NCI-H345 treated with DMSO at 0.1 percent for 48 hours (cell line): ENCODE data around the gene ABCB8.
"Not testable (repeated sequence)": the region's sequence is repeated elsewhere in the genome, so short reads cannot be mapped to it uniquely, and the experiment has no call there.

Experiments
- DNase-seq: peaks from one replicate; lab custom pipeline; 2025; ENCODE audit not compliant: unreplicated experiment; lab: John Stamatoyannopoulos, UW

The ABCB8 gene

DNA sequence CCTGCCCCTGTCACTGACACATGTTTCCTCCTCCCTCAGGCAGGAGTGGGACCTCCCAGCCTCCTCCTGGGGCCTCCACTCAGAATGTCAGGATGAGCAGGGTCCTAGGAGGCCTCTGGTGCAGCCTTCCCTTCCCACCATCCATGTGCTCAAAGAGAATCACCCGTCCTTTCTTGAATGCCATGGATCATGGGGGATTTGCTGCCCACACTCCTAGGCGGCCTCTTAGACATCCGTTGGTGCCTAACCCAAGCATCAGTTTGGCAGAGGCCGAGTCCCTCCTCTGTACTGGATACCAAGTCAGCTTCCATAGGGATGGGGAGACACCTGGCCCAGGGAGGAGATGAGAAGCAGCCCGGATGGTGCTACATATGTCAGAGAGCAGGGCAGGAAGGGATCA lies 30.4 kb upstream of the ABCB8 start:
- no peak for DNase-seq

GRCh38 chr7:150998341-150998740 lies 29.9 kb upstream of the ABCB8 start:
- DNase-seq = no peak

- no peak for DNase-seq
Observed at GRCh38 chr7:150999001-150999400, 29.2 kb upstream of the ABCB8 start.

DNA sequence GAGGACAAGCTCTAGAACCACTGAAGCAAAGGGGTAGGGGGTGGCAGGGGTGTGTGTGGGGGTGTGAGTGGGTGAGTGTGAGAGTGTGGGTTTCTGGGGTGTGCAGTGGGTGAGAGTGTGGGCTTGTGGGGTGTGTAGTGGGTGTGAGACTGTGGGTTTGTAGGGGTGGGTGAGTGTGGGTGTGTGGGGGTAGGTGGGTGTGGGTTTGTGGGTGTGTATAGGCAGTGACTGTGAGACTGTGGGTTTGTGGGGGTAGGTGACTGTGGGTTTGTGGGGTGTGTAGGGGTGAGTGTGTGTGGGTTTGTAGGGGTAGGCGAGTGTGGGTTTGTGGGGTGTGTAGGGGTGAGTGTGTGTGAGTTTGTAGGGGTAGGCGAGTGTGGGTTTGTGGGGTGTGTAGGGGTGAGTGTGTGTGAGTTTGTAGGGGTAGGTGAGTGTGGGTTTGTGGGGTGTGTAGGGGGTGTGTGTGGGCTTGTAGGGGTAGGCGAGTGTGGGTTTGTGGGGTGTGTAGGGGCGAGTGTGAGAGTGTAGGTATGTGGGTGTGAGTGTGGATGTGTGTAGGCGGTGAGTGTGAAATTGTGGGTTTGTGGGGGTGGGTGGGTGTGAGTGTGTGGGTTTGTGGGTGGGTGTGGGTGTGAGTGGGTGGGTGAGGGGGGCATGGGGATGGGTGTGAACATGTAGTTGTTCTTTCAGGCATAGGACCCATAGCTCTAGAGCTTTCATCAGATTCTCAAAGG lies 28.6 kb upstream of the ABCB8 start:
- no peak for DNase-seq

- no peak for DNase-seq
Observed at GRCh38 chr7:151000897-151001495, 27.3 kb upstream of the ABCB8 start.

DNA sequence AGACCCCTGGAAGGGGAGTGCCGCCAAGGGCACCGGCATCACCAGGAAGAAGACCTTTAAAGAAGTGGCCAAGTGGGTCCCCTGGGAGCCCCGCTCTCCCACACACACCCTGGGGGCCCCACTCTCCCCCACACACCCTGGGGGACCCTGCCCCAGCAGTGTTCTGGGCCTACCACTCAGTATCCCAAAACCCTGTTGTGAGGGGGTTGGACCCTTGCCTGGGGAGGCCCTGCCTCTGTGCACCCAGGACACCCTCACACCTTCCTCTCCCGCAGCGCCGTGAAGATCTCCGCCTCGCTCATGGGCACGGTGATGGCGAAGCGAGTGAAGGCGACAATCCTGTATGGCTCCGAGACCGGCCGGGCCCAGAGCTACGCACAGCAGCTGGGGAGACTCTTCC lies 26.7 kb upstream of the ABCB8 start:
- no peak for DNase-seq

DNA sequence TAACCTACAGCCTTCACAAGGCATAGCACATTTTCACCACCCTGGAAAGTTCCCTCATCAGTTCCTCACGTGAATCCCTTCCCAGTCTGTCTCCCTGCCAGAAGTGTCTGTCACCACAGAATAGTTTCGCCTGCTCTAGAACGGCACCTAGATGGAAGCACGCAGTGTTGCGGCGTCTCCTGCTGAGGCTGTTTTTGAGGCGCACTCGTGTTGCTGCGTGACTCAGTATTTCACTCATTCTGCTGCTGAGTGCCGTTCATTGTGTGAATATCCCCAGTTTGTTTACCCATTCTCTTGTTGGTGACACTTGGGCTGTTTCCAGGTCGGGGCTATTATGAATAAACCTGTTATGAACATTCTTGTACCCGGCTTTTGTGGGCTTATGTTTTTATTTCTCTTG lies 24.7 kb upstream of the ABCB8 start:
- peak; percentile 59 for DNase-seq

- no peak for DNase-seq
Observed at GRCh38 chr7:151005566-151005965, 22.7 kb upstream of the ABCB8 start.

- no peak for DNase-seq
Observed at GRCh38 chr7:151006590-151007300, 21.5 kb upstream of the ABCB8 start.

- no peak for DNase-seq
Observed at GRCh38 chr7:151007469-151007898, 20.8 kb upstream of the ABCB8 start.

DNA sequence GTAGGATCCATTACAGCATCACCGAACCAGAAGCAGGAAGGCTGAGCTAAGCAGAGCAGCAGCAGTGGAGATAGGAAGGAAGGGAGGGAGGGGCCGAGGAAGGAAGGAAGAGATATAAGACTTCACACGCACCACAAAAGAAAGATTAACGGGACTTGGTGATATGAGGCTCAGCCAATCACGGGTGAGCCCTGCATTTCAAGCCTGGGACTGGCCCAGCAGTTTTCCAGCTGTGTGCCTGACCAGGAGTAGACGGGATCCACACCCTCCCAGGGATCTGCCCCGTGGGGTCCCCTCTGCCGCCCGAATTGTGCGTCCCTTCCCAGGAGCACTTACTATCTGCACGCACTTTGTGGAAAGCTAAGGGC lies 20.1 kb upstream of the ABCB8 start:
- no peak for DNase-seq

DNA sequence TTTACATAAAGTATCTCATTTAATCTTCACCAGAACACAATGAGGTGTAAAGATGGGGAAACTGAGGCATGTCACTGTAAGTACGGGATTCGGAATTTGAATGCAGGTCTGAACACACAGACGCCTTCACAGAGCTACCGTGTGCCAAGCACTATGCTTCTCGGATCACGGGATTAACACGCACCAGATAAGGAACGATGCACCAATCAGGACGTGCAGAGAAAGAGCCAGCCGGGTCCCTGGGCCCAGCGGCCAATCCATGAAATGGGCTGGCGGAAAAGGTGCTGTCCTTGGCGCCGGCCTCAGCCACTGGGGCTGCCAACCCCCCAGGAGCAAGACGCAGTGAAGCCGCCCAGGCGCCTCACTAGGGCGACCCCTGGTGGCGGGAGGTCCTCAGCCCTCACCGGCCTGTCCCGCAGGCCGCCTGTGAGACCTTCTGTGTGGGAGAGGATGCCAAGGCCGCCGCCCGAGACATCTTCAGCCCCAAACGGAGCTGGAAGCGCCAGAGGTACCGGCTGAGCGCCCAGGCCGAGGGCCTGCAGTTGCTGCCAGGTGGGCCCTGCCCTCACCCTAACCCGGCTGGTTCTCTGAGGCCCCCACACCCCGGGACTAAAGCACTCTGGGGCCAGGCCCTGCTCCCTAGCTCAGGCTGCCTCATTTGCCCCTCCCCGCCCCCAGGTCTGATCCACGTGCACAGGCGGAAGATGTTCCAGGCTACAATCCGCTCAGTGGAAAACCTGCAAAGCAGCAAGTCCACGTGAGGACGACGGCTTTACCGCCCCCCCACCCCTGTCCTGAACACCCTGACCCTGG lies 19.5 kb upstream of the ABCB8 start:
- no peak for DNase-seq

DNA sequence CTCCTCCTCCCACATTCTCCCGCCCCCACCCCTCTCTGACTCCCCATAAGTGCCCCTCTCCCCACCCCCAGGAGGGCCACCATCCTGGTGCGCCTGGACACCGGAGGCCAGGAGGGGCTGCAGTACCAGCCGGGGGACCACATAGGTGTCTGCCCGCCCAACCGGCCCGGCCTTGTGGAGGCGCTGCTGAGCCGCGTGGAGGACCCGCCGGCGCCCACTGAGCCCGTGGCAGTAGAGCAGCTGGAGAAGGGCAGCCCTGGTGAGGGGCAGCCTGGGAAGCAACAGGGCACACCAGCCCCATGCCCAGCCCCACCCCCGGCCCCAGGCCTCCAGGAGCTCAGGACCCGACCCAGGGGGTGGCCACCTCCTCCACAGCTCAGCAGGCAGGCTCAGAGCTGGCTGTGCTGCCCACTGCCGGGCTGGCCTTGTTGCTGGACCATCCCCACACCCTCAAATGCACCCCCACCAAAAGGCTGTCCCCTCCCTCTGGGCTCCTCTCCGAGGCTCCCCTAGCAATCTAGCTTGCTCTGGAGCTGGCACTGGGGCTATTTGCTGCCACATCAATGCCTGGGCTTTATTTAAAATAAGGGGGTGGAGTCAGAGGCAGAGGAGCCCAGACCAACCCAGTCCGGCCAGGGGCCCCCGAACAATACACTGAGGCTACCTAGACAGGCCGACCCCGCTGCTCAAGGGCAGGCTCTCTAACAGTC lies 18.8 kb upstream of the ABCB8 start:
- DNase-seq = no peak

- DNase-seq = no peak
Observed at GRCh38 chr7:151010037-151010306, 18.3 kb upstream of the ABCB8 start.

GRCh38 chr7:151010307-151011096 lies 17.7 kb upstream of the ABCB8 start:
- DNase-seq = no peak

- no peak for DNase-seq
Observed at GRCh38 chr7:151011097-151011409, 17.2 kb upstream of the ABCB8 start.

DNA sequence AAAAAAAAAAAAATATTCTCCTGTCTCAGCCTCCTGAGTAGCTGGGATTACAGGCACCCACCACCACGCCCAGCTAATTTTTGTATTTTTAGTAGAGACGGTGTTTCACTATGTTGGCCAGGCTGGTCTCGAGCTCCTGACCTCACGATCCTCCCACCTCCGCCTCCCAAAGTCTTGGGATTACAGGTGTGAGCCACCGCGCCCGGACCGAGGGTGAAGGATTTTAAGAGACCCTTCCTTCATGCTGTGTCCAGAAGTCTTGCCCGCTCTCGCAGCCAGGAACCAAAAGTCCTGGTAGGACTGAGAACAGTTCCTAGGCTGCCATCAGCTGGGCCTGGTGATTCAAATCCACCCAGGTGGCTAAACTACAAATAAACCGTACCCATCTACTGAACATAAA lies 16.6 kb upstream of the ABCB8 start:
- not testable (repeated sequence) for DNase-seq

DNA sequence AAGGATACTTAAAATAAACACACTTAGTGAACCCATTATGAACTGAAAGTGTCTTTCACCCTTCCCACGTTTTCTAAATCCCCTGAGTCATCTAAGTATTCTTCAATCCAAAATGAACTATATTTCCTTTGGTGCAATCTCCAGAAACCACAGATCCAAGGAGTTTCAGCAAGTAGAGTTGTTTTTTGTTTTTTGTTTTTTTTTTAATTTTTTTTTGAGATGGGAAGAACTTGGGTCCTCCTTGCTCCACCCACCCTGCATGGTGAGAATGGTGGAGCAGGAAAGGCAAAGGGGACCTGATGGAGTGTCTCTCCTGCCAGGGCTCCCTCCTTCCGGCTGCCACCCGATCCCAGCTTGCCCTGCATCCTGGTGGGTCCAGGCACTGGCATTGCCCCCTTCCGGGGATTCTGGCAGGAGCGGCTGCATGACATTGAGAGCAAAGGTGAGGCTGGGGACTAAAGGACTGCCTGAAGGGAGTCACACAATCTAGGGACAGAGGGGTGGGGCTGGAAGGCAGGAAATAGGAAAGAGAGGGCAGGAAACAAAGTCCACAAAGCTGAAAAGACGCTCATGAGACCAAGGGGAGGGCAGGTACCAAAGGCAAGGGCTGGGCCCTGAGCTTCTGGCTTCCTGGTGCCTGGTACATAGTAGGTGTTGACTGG lies 16.1 kb upstream of the ABCB8 start:
- DNase-seq = no peak

DNA sequence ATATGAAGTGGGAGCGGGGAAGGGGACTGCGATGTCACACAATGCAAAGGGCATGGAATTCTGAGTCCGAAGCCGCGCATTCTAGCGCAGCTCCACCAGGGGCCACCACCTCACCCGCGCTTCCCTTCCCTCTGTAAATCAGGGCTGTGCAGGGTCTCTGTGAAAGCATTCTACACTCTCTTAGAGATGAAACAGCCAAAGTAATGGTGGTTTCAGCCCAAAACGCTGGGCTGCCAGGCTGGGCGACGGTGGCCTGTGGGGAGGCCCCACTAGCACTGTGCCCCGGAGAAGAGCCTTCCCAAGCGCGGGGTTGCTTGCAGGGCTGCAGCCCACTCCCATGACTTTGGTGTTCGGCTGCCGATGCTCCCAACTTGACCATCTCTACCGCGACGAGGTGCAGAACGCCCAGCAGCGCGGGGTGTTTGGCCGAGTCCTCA lies 15.3 kb upstream of the ABCB8 start:
- DNase-seq = peak; percentile 2

DNA sequence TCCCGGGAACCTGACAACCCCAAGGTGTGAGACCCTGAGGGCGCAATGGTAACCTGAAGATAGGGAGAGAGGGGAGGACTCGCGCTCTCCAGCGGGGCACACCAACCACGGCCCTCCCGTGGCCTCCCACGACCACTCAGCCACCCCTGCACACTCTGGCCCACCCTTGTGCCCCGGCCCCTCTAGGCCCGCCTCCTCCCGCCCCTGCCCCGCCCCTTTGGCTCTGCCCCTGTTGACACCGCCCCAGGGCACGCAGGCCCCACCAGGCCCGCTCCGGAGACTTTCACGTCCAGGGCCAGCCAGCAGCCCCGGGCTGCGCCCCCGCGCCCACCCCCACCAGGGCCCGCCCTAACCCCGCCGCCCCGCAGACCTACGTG lies 14.9 kb upstream of the ABCB8 start:
- no peak for DNase-seq
